ENCODE results near the gene ATXN2L.

Gene ATXN2L

GRCh38 chr16:28875134-28876018 lies 52.6 kb downstream of the ATXN2L start:
- Histone ChIP-seq H3K4me1 (no peaks in the 10 kb centered on the region), H3K27me3 (no peaks in the 10 kb centered on the region), H3K36me3 (peaks cover 18% of the 10 kb centered on the region), H3K4me3 (ENCODE audit: low read depth, low read length) (no peak overlapping the region), H3K9me3 (peaks cover 4% of the 10 kb centered on the region)
- TF ChIP-seq CTCF (IDR thresholded peaks at IDR 0.05; ENCODE audit: low read depth, low read length): no peak
- no peak for DNase-seq

- no peak for DNase-seq
- no peak for TF ChIP-seq CTCF (IDR thresholded peaks at IDR 0.05; ENCODE audit: low read depth, low read length)
- Histone ChIP-seq H3K4me1 (no peaks in the 10 kb centered on the region), H3K36me3 (peaks cover 12% of the 10 kb centered on the region), H3K9me3 (peaks cover 4% of the 10 kb centered on the region), H3K27me3 (no peaks in the 10 kb centered on the region), H3K4me3 (ENCODE audit: low read depth, low read length) (no peak overlapping the region)
These were observed 53.3 kb downstream of the ATXN2L start for GRCh38 chr16:28876019-28876659.

- DNase-seq: no peak
- peaks cover 10% of the 10 kb centered on the region for H3K36me3 ChIP-seq
- H3K27me3 ChIP-seq: no peaks in the 10 kb centered on the region
- peaks cover 4% of the 10 kb centered on the region for H3K9me3 ChIP-seq
- no peak for TF ChIP-seq CTCF (IDR thresholded peaks at IDR 0.05; ENCODE audit: low read depth, low read length)
- H3K4me1 ChIP-seq: no peaks in the 10 kb centered on the region
- no peak overlapping the region for H3K4me3 ChIP-seq (ENCODE audit: low read depth, low read length)
These were observed 54.3 kb downstream of the ATXN2L start for GRCh38 chr16:28876973-28877654.

- no peaks in the 10 kb centered on the region for H3K27me3 ChIP-seq
- peaks cover 4% of the 10 kb centered on the region for H3K9me3 ChIP-seq
- TF ChIP-seq CTCF (IDR thresholded peaks at IDR 0.05; ENCODE audit: low read depth, low read length): no peak
- H3K4me3 ChIP-seq (ENCODE audit: low read depth, low read length): no peak overlapping the region
- DNase-seq: no peak
- peaks cover 9% of the 10 kb centered on the region for H3K36me3 ChIP-seq
- H3K4me1 ChIP-seq: no peaks in the 10 kb centered on the region
These were observed 54.8 kb downstream of the ATXN2L start for GRCh38 chr16:28877655-28878000.

GRCh38 chr16:28878083-28878926 lies 55.5 kb downstream of the ATXN2L start, which contains the start of gene ATP2A1:
Gene ATP2A1 (plus strand): TSS chr16:28878488. CDS start chr16:28878672, 184 bp downstream.
- Histone ChIP-seq H3K27me3 (no peaks in the 10 kb centered on the region), H3K4me3 (ENCODE audit: low read depth, low read length) (peak within 1 kb of the TSS; percentile 60), H3K36me3 (peaks cover 9% of the 10 kb centered on the region), H3K9me3 (peaks cover 4% of the 10 kb centered on the region), H3K4me1 (no peaks in the 10 kb centered on the region)
- no peak for DNase-seq
- TF ChIP-seq CTCF (IDR thresholded peaks at IDR 0.05; ENCODE audit: low read depth, low read length): no peak
